ENCODE data around the gene DUSP15.

Gene DUSP15

GRCh38 chr20:31827059-31827458 is 43.3 kb downstream of the DUSP15 start:
- DNase-seq (ENCODE audit: low spot score) = no peak
- no peak for TF ChIP-seq CTCF (IDR thresholded peaks at IDR 0.05; ENCODE audit: extremely low read depth, missing control alignments)

GRCh38 chr20:31826074-31826473 is 44.3 kb downstream of the DUSP15 start:
- DNase-seq (ENCODE audit: low spot score) = no peak
- no peak for TF ChIP-seq CTCF (IDR thresholded peaks at IDR 0.05; ENCODE audit: extremely low read depth, missing control alignments)

- DNase-seq (ENCODE audit: low spot score) = no peak
- TF ChIP-seq CTCF (IDR thresholded peaks at IDR 0.05; ENCODE audit: extremely low read depth, missing control alignments) = no peak
Observed at GRCh38 chr20:31824554-31825313, 45.6 kb downstream of the DUSP15 start.

GRCh38 chr20:31824125-31824485 is 46.2 kb downstream of the DUSP15 start:
- no peak for TF ChIP-seq CTCF (IDR thresholded peaks at IDR 0.05; ENCODE audit: extremely low read depth, missing control alignments)

GRCh38 chr20:31823360-31824124 is 46.8 kb downstream of the DUSP15 start:
- no peak for DNase-seq (ENCODE audit: low spot score)
- TF ChIP-seq CTCF (IDR thresholded peaks at IDR 0.05; ENCODE audit: extremely low read depth, missing control alignments) = no peak

More at GRCh38 chr20:31824125-31824485, 46.2 kb downstream of the DUSP15 start:
- no peak for DNase-seq (ENCODE audit: low spot score)

- peak; percentile 92 for DNase-seq (ENCODE audit: low spot score)
- peak; percentile 91 for TF ChIP-seq CTCF (IDR thresholded peaks at IDR 0.05; ENCODE audit: extremely low read depth, missing control alignments)
Observed at GRCh38 chr20:31822421-31823330, 47.7 kb downstream of the DUSP15 start.
